Anterior cingulate cortex (tissue), 58 donors: Measurements from ENCODE around the gene SOCS2.
A peak's percentile ranks its signal among the peaks of the same experiment; 100 is the strongest.
"Not testable (repeated sequence)": the region's sequence is repeated elsewhere in the genome, so short reads cannot be mapped to it uniquely, and the experiment has no call there.

Source experiments
- DNase-seq, 58 donors: peaks; one replicate each; lab custom pipeline; 2025; lab: John Stamatoyannopoulos, UW

Gene SOCS2

GRCh38 chr12:93571925-93572711, at the start of gene SOCS2:
TSS of gene SOCS2 (plus strand) at chr12:93572675. CDS start at chr12:93572898, 223 bp downstream.
- DNase-seq = peak in 7 of 58 donors; percentile 6 to 33 (median 15)

- no peak for DNase-seq
Observed at GRCh38 chr12:93524386-93525133, 47.9 kb upstream of the SOCS2 start.

DNA sequence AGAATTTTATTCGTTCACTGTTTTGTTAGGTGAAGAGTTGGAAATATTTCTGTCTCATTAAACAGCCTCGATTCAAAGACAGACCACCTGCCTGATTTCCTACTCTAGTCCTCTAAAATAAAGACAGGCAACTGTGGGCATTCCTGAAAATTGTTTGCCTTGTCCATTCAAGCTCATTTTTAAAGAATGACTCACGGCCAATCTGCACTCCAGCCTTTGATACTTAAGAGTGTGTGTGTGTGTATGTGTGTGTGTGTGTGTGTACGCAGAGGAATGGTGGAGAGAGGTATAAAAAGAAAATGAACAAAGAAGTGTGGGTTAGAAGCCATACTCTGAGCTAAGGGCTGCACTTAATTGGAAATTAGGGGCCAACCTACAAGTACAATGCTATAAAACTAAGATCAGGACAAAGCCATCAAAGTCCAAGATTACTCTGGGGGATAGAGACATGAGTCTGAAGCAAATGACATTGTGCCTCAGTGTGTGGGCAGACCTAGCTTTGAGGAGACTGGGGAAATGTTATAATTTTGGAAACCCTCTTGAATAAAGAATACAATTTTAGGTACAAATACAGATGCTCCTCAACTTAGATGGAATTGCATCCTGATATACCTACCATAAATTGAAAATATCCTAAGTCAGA, 45.6 kb upstream of the SOCS2 start:
- DNase-seq = no peak

GRCh38 chr12:93530358-93530757, 42.1 kb upstream of the SOCS2 start:
- DNase-seq = no peak

DNA sequence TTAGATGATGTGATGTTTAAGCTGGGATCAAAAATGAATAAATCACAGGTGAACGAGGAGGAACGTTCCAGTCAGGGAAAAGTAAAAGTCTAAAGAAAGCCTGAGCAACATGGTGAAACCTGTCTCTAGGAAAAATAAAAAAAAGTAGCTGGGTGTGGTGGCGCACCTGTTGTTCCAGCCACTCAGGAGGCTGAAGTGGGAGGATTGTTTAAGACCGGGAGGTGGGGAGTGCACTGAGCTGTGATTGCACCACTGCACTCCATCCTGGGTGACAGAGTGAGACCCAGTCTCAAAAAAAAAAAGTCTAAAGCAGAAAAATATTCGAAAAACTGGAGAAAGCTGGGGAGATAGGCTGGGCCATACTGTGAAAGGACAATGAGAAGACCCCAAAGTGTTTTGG, 39.2 kb upstream of the SOCS2 start:
- no peak for DNase-seq

DNA sequence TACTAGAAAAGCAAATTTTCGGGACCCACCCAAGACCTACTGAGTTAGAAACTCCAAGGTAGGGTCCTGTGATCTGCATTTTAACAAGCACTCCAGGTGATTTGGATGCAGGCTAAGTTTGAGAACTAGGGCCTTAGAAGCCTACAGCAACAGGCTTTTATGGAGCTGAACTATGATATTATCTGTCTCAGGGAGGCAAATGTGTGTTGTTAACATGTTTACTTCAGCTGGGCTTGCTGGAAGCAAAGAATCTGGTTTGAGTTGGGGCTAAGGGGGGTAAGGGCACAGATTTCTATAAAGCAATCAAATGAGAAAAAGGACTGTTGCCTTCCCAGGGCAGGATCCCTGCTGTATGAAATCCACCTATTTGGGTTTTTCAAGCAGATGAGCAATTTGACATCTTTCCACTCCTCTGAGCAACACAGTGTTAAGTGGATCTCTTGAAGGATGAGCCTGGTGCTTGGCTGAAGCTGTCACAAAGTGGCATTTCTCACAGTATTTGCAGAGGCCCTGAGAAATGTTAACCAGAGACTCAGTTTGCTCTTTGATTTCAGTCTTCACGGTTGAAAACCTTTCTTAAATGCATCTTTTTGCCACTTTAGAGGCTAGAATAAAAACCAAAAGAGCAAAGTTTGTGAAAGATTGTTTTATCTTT, 36.2 kb upstream of the SOCS2 start:
- DNase-seq = no peak

GRCh38 chr12:93536766-93537488, 35.5 kb upstream of the SOCS2 start:
- DNase-seq = peak in 14 of 58 donors; percentile 1 to 48 (median 5)

GRCh38 chr12:93537769-93538168, 34.7 kb upstream of the SOCS2 start:
- no peak for DNase-seq

- DNase-seq = no peak
Observed at GRCh38 chr12:93539821-93540220, 32.7 kb upstream of the SOCS2 start.

DNA sequence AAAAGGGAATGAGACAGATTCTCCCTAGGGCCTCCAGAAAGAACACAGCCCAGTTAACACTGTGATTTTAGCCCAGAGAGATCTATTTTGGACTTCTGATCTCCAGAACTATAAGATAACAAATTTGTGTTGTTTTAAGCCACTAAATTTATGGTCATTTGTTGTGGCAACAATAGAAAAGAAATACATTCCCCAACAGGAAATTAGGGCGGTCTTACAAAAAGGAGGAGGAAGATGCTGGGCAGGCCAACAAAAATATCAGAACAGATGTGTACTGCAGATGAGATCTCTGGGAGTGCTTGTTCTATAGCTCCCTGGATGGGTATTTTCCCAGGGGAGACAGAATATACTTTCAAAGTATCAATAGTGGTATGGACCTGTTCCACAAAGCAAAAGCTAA, 32.0 kb upstream of the SOCS2 start:
- no peak for DNase-seq

GRCh38 chr12:93541578-93542225, 30.8 kb upstream of the SOCS2 start:
- DNase-seq = no peak

DNA sequence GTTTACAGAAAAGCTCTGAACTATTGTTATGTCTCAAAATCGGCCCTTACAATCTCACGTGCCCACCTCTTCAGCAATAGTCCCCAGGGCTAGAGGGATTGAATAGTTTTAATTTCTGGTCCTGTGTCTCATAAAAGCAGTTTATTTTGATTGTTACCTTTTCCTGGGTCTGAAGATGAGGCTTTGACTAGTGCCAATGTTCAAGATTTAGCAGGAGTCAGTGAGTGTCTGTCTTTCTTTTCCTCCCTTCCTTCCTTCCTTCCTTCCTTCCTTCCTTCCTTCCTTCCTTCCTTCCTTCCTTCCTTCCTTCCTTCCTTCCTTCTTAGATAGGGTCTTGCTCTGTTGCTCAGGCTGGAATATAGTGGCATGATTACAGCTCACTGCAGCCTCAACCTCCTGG, 24.7 kb upstream of the SOCS2 start:
- DNase-seq = no peak

DNA sequence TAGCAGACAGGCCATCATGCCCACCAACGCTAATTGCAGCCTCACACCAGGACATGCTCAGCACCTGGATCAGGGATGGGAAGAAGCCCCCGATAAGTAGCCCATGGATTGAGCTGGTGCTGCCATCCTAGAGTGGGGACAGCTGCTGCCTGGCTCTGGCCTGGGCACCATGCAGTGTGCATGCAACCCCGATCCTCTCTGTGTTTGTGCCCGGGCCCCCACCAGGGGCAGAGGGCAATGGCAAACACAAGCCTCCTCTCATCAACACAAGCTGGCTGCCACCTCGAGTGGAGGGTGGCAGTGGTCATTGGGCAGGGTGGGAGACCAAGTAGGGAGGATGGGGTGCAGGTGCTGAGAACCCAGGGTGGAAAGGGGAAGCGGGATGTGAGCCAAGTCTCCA, 23.3 kb upstream of the SOCS2 start:
- DNase-seq = no peak

DNA sequence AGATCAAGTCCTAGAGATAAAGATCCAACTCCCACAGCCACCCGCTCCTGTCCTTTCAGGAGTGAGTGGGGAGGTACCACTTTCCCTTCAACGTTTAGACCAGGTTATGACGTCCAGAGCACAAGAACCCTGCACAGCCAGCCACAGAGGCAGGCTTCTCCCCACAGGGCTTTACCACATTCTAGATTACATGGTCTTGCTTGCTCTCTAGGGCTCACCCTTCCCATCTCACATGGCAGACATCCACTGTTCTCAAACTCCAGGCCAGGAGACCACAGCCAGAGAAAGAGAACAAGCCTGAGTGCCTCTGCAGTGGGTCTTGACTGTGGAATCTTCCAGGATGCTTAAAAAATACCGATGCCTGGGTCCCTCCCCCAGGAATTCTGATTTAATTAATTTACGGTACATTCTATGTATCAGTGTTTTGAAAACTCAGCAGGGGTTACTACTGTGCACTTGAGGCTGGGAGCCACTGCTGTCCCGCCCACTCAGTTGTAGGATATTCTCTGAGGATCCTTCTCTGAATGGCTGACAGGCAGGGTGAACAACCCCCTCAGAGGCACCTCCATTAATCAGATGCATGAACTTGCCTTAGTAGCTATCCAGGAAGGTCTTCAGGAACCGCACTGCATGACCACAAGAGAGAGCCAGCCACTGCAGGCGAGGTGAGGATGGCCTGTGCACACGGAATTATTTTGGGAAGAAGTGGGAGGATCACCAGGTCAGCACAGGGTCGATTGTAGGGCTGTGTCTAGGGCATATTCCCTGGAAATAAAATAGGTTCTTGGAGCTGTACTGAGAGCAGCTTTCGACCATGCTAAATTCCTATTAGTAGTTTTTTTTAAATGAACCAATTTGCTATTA, 21.5 kb upstream of the SOCS2 start:
- no peak for DNase-seq

DNA sequence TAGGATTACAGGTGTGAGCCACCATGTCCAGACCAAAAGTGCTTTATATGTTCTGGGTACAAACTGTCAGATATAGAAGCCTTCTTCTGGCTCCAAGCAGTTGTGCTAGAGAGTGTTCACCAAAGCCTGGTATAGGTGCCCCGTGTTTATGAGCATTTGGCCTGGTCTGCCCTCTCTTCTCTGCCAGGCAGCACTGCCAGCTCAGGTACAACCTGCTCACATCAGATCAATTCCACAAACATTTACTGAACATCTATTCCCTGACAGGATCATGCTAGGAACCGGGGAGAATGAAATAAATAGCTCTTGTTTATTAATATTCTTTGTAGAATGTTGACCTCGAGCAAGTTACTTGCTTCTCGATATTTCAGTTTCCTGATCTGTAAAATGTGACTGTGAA, 20.0 kb upstream of the SOCS2 start:
- no peak for DNase-seq

GRCh38 chr12:93557879-93558278, 14.6 kb upstream of the SOCS2 start:
- DNase-seq = not testable (repeated sequence)

DNA sequence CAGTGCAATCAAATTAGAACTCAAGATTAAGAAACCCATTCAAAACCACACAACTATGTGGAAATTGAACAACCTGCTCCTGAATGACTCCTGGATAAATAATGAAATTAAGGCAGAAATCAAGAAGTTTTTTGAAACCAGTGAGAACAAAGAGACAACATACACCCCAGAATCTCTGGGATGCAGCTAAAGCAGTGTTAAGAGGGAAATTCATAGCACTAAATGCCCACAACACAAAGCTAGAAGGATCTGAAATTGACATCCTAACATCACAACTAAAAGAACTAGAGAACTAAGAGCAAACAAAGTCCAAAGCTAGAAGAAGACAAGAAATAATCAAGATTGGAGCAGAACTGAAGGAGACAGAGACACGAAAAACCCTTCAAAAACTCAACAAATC, 13.8 kb upstream of the SOCS2 start:
- not testable (repeated sequence) for DNase-seq

DNA sequence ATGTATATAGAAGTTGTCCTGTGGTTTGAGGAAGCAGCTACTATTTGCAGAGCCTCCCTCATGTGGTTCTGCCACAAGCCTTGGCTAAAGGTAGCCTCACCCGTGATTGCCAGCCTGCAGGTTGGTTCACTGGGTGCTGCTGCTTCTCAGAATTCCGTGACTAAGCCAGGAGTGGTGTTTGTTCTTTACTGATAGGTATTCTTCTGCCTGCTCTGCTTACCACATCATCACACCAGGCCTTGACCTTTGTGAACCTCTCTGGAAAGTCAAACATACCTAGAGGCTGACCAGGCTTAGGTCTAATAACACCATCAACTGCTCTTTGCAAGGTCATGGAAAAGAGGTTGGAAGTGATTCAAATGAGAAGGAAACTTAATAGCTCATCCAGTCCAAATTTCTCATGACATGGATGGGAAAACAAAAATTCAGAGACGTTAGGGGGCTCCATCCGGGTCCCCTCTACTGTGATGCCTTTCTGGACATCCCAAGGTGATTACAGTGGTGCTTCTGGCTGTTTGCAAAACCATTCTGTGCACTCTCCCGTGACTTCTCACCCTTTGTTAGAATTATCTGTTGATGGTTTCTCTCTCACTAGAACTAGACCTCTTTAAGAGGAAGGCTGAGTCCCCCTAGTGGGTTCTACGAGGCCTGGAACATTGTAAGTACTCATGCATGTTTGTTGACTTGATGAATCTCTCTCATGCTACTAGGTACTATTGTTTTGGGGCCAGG, 8.5 kb upstream of the SOCS2 start:
- no peak for DNase-seq
